Stimulated activated CD4-positive, alpha-beta T cell treated with anti-CD3 and anti-CD28 coated beads, TNF-alpha, amount 100 ng/mL, for 48 hours (primary cell): Measurements from ENCODE around the gene GMDS.

Source experiments
- DNase-seq, 3 donors: peaks; one replicate each; pipeline ENCODE4 v3.0.0-alpha.2; 2020; ENCODE audit warnings: low read depth in 3 of 3

Gene GMDS

GRCh38 chr6:2035826-2036709 is 209.3 kb downstream of the GMDS start:
- no peak for DNase-seq

GRCh38 chr6:2035046-2035445 is 210.4 kb downstream of the GMDS start:
- DNase-seq: no peak

GRCh38 chr6:2034256-2034655 is 211.1 kb downstream of the GMDS start:
- no peak for DNase-seq

- no peak for DNase-seq
Observed at GRCh38 chr6:2033544-2033943, 211.9 kb downstream of the GMDS start.

GRCh38 chr6:2030682-2031244 is 214.6 kb downstream of the GMDS start:
- DNase-seq: no peak

GRCh38 chr6:2029952-2030351 is 215.5 kb downstream of the GMDS start:
- no peak for DNase-seq

- DNase-seq: no peak
Observed at GRCh38 chr6:2029130-2029794, 216.1 kb downstream of the GMDS start.

- DNase-seq: no peak
Observed at GRCh38 chr6:2028457-2029038, 216.9 kb downstream of the GMDS start.

GRCh38 chr6:2026133-2026532 is 219.3 kb downstream of the GMDS start:
- no peak for DNase-seq

GRCh38 chr6:2021713-2022125 is 223.7 kb downstream of the GMDS start:
- no peak for DNase-seq

- no peak for DNase-seq
Observed at GRCh38 chr6:2020909-2021308, 224.5 kb downstream of the GMDS start.

- no peak for DNase-seq
Observed at GRCh38 chr6:2019051-2019450, 226.4 kb downstream of the GMDS start.

GRCh38 chr6:2016040-2016439 is 229.4 kb downstream of the GMDS start:
- DNase-seq: no peak

- DNase-seq: no peak
Observed at GRCh38 chr6:2008383-2008976, 236.9 kb downstream of the GMDS start.

- DNase-seq: no peak
Observed at GRCh38 chr6:2007165-2007564, 238.2 kb downstream of the GMDS start.

- no peak for DNase-seq
Observed at GRCh38 chr6:2004888-2005287, 240.5 kb downstream of the GMDS start.

- no peak for DNase-seq
Observed at GRCh38 chr6:2000962-2001361, 244.4 kb downstream of the GMDS start.

GRCh38 chr6:1997702-1998101 is 247.7 kb downstream of the GMDS start:
- DNase-seq: no peak

- no peak for DNase-seq
Observed at GRCh38 chr6:1995636-1996035, 249.8 kb downstream of the GMDS start.

- no peak for DNase-seq
Observed at GRCh38 chr6:1993042-1993441, 252.4 kb downstream of the GMDS start.

GRCh38 chr6:1991332-1991878 is 254.0 kb downstream of the GMDS start:
- no peak for DNase-seq

GRCh38 chr6:1988843-1989242 is 256.6 kb downstream of the GMDS start:
- no peak for DNase-seq
